SIG-M5 treated with dmso at 0.1 percent for 504 hours (cell line): ENCODE measurements around the gene HK2.

Experiments used
- DNase-seq: peaks from one replicate; lab custom pipeline; 2025; ENCODE audit not compliant: unreplicated experiment; lab: John Stamatoyannopoulos, UW

Gene HK2

DNA sequence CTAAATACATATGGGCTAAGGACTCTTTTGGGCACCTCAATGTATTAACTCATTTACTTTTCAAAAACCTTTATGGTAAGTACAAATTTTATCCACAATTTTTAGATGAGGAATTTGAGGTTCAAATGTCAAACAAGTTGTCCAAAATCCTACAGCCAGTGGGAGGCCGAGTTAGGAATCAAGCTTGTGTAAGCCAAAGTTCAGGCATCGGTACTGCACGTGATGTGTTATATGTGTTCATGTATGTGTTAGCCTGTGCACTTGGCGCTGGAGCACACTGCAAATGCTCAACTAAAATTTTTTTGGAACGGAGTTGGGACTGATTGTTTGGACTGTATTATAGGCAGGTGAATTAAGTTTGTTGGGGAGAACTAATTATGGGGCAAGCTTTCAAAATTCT is 22.7 kb downstream of the HK2 start:
- DNase-seq = no peak

DNA sequence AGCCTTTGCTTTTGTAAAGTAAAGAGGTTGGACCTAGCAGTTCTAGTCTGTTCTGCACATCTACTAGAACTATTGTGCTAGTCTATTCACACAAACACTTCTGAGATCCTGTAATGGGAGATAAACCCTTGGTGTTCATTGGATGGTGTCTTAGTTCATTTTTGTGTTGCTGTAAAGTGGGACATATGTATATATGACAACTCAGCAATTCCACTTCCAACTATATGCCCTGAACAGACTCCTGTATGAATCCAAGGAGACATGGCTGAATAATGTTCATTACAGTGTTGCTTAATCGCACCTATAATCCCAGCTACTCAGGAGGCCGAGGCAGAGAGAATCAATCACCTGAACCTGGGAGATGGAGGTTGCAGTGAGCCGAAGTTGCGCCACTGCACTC is 23.3 kb downstream of the HK2 start:
- no peak for DNase-seq

DNA sequence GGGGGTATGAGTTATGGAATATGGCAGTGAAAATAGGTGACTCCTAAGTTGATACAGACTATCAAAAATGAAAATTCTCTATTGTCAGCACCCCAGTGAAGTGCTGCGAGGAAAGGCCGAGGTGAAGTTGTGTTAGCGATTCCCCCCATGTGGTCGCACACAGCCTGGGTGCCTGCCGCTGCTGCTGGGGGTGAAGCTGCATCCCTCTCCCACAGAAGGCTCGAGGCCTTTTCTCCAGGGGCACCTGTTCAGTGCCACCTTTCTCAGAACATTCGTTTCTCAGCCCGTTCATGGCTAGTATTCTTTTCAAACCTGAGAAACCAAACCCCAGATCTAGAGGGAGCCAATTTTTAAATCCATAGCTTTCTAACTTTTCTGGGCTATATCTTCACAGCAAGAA is 23.8 kb downstream of the HK2 start:
- no peak for DNase-seq

DNA sequence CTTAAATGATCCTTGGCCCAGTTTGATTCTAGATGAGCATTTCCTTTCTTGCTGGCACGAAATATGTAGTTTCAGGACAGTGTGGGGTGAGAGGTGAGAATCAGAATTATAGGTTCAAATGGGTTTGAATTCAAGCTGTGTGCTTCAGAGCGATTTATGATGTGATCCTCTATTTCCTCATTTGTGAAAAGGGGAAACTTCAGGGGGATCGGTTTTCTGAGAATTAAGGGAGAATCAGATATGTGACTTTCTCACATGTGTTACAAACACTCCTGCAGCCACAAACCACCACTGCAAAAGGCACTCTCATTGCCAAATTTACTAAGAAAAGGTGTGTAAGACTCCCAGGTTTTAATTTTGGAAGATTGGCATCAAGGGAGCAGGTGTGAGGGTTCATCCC is 24.4 kb downstream of the HK2 start:
- DNase-seq = no peak

DNA sequence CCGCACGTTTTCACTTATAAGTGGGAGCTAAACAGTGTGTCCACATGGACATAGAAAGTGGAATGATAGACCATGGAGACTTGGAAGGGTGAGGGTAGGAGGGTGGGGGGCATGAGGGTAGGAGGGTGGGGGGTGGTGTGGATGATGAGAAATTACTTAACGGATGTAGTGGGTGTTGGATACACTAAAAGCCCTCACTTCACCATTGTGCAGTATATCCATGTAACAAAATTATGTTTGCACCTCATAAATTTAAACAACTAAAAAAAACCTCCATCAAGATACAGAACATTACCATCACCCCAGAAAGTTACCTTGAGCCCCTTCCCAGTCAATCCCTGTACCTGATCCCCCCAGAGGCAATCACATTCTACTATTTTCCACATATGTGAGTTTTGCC is 26.2 kb downstream of the HK2 start:
- no peak for DNase-seq

DNA sequence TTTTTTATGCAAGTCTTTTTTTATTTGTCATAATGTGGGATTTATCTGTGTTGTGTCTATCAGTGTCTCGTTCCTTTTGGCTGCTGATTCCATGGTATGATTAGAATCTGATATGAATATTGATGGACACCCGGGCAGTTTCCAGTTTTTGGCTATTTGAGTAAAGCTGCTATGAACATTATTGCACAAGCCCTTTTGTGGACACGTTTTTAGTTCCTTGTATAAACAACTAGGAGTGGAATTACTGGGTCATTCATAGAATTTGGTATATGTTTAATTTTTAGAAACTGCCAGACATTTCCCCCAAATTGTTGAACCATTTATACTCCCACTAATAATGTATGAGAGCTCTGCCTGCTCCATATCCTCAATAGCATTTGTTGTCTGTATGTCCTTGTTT is 26.6 kb downstream of the HK2 start:
- no peak for DNase-seq

DNA sequence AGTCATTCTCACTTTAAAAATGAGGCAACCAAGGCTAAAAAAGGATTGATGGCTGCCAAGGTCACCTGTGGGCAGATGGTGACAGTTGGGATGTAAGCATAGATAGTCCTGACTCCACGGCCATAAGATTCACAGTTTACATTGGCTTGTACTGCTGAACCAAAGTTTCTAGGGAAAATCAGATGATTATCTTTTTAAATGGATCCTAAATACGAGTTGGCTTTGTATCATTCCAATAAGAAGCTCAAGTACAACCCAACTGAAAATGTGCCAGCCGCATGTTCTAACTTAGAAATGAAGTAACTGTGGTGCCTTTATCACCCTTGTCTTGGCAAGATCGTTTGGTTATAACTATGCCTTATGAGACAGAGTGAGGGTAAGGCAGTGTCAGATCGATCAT is 27.6 kb downstream of the HK2 start:
- DNase-seq = no peak

DNA sequence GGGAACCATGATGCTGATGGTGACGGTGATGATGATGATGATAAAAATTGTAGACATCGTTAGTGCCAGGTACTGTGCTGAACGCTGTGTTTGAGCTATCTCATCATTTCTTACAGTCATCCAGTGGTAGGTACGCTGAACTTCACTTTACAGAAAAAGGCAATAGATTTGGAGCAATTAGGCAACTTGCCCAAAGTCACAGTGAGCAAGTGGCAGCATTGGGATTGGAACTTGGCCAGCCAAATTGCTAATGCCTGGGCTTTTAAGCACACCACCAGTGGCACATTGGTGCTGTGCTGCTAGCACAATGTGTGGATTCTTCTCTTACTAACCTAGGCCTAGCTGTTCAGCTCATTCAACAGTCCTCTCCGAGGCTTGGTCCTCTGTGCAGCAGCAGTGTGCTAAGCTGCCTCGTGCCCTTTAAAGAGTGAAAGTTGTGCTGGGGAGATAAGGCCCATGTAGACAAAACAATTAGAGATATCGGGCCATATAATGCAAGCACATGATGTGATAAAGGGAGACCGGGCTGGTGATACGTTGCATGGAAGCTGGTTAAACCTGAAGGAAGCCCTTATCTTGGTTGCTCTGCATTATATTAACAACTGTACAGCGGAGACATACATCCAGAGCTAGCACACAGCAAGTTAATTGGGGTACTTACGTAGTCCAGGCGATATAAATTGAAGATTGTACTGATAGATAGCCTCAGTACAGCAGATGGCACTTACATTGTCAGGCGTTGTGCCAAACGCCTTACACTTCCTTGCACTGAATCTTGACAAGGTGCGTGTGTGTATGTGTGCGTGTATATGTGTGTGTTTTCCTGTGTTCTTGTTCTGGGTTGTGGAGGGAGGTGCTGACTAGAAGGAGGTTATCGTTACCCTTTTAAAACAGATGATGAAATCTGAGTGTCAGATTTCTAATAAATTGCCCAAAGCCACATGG is 28.4 kb downstream of the HK2 start:
- no peak for DNase-seq

DNA sequence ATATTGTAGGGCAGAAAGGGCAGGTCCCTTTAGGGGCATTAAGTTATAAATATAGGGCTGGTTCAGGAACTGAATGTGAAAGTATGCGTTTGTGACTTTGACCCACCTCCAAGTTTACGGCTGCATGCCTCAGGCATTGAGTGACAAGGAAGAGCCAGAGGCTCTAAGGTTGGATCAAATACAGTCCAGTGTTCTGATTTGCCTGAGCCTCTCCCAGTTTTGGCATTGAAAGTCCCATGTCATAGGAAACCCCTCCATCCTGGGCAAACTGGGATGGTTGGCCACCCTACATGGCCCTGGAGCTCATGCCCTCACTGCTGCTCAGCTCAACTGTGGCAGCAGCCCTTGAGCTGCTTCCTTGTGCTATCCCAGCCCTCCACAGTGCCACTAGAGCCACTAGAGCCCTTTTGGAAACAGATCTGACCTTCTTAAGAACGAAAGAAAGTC is 29.9 kb downstream of the HK2 start:
- no peak for DNase-seq

DNA sequence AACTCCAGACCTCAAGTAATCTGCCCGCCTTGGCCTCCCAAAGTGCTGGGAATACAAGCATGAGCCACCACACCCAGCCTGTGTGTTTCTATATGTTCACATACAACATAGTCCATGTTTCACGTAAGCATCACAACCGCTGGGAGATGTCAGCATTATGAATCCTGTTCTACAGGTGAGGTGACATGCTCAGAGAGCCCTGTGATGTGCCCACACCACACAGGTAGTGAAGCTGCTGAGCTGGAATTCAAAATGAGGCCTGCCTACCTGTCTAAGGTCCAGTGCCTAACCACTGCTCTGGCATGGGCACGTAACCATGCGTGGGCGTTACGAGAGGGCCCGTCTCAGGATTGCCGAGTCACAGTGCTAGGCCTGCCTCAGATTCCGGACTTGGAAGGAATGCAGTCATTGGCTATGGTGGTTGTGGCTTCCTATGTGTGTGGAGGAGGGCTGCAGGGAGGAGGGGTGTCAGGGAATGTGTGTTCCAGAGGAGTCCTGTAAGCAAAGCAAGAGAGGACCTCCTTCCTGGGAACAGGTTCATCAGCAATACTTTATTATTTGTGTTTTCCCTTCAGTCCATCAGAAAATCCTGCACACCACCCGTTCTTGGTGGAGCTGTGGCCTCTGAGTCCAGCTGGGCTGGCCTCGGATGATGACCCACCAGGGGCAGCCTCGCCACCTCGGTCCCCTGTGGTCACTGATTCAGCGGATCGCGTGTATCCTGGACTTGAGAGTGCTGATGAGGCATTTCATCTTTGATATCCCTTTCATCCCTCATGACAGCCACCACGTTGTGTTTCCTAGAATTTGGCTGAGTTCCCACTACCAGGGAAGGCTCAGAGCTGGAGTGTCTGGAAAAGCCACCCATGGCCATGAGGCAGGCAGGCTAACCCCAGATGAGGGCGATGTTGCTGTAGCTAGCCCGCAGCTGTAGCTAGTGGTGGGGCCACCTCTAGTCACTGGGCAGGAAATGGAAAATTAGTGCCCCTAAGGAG is 31.1 kb downstream of the HK2 start:
- DNase-seq = no peak

DNA sequence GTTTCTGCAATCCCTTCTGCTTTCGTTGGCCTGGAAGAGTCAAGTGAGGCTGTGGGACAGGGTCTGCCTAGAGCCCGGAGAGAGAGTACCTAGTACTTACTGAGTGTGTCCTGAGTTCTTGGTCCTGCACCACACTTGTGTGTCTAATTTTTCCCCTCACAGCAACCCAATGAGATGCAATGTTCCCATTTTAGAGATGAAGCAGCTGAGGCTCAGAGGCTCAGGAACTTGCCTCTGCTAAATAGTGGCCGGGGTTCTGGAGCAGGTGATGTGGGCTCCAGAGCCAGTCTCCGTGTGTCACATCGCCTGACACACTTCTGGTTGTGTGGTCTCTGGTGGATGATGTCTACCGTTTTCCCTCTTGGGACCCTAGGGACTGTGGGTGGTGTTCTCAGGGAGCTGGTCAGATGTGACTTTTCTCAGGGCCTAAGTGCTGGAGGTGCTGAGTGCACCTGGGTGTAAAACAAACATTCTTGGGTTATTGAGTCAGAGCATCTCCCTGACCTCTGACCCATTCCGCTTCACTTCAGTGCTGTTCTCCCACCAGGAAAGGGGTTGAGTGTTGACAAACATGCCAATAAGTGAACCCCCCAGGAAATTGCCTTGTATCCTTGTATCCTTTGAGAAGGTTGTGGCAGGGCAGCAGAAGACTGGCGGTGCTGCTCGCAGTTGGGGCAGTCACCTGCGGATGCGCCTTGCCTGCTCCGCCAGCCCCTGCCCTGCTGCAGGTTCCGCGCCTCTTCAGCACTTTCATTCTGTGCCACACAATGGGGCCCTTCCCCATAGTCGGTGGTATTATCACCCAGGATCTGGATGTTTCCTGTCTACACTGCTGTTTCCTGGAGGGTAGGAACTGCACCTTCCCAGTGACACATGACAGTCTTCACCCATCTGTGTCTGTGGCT is 32.1 kb downstream of the HK2 start:
- DNase-seq = no peak

DNA sequence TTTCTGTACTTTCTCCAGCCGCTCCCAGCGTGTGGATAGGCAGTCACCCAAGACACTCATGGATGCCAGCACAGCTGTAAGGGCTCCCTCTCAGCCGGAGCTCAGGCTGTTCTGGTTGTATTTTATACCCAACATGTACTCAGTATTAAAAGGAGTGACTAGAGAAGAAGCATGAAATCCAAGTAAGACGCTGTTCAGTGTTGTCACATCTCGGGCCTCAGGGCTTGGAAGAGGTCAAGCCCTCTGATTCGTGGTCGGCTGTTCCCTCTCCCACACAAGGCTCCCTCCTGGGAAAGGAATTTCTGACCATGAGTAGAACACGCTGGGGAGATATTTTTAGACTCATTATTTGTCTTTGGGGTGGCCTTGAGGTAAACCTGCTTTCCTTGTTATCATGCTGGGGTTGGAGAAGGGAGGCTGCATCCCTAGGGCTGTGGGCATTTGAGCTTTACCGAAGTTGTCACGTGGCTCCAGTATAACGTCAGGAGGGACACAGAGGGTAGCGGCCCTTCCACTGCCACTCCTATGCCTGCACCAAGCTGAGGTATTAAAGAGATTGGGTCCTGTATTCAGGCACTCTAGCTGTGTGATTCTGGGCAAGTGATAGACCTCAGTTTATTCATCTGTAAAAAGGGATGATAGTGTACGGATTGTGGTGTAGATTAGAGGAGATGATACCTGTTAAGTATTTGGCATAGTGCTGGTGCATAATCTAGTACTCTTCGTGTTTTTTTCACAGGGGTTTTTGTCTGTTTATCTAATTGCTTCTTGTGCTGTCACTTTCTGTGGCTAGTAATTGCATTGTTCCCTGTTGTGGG is 34.1 kb downstream of the HK2 start:
- peak; percentile 68 for DNase-seq

DNA sequence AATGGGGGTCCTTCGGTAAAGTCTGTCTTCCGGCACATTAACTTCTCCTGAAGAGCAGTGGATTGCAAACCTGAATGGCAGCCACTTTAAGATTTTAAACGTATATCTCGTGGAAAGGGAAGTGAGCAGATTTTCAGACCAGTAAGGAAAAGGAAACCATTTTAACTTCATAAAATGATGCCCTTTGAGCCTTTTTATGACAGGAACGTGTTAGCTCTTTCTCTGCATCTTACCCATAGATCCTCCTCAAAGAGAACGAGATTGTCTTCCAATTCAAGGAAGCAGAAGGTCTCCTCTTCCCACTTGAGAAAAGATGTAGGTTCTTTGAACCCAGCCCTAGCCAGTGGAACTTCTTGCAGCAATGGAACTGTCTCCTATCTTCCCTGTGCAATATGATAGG is 35.6 kb downstream of the HK2 start:
- no peak for DNase-seq

DNA sequence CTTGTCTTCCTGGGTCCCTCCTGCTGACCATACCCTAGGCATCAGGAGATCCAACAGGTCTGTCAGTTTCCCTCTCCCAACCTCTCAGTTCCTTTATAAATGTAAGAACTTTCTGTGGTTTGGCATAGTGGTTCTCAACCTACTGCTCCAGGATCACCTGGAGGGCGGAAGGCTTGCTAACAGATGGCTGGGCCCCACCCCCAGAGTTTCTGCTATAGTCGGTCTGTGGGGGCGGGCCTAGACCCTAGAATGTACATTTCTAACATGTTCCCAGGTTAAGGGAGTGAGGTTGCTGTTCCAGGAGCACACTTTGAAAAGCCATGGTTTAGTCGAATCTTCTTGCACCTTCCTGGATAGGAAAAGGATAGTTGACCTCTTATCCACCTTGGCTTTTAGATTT is 37.0 kb downstream of the HK2 start:
- no peak for DNase-seq

DNA sequence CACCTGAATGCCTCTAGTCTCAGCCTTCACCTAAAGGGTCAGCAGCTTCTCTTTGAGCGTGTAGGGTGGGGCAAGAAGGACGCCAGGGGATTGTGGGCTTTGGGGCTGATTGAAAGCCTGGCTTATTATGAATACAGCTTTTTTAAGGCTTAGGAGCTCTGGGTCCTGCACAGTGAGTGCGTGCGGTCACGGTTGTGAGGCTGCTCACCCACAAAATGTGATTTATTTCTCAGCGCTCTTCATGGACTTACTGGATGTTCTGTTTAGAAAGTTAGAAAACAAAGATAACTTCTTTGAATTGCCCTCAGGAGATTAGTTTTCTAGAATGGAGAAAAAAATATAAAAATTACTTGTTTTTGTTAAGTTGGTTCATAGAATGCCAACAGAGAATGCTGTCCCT is 37.5 kb downstream of the HK2 start:
- DNase-seq = no peak

DNA sequence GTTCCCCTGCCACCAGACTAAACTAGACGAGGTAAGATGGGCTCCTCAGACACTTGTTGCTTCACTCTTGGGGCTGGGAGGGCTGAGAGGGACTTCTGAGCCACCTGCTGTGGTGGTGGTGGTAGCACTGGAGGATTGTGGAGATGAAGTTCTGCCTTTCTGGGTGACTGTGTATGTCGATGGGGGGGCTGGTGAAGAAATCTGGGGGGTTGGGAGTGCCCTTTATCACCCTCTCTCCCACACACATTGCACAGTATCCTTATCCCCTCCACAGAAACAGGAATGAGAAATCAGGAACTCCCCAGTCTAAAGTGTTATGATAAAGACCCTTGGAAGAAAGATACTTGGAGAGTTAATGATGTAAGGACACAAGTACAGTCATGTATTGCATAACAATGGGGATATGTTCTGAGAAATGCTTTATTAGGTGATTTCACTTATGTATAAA is 38.5 kb downstream of the HK2 start:
- DNase-seq = peak; percentile 76

DNA sequence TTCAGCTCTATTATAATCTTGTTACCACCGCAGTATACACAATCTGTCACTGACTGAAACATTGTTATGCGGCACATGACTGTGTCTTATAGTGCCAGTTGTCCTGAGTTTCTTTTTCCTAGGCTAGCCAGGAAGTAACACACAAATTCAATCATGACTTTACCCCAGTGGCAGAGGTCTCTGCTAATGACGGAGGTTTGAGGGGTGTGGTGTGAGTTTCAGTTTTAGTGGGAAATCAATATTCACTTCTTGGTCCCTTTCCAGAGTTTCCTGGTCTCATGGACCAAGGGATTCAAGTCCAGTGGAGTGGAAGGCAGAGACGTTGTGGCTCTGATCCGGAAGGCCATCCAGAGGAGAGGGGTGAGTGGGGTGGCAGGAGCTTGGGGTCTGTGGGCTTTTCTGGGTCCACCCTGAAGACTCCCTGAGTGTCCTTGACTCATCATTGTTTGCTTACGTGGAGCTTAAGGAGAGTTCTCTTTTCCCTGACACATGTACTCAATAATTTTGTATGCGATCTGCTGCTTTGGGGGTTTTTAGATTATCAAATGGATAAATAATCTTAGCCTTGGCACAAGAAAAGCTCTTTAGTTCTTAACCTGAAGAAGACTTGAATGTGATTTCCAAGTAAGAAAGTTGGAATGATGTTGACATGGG is 39.2 kb downstream of the HK2 start:
- DNase-seq = no peak

DNA sequence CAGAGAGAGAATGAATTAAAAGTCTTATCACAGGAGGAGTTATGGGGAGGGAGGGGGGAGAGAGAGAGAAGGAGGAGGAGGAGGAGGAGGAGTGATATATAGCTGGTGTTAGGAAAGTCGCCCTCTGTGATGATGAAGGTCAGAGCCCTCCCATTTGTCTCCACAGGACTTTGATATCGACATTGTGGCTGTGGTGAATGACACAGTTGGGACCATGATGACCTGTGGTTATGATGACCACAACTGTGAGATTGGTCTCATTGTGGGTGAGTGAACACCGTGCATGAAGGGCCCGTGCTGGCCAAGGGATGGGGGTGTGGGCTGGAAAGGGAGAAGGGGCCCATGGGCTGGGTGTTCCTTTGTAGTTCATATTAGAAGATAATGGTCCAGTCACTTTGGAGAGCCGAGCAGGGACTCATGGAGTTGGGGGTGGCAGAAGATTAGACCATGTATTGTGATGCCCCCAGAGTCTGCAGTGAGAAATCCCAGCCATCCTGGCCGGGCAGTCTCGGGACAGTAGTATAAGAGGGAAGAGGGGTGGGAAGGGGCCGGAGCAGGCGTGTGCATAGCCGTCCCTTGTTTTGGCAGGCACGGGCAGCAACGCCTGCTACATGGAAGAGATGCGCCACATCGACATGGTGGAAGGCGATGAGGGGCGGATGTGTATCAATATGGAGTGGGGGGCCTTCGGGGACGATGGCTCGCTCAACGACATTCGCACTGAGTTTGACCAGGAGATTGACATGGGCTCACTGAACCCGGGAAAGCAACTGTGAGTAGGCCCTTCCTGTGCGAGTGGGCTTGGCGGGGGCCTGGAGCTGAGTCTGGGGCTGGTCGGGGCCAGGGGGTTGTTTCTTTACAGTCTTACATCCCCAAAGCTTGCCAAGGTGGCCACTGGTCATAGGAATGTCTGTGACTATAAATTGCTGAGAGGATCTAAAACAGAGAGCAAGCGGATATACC is 40.0 kb downstream of the HK2 start:
- DNase-seq = no peak
